Measurements from ENCODE around the gene CDH13.

GRCh38 chr16:82633964-82634600 is 7.3 kb downstream of the CDH13 start:
- TF ChIP-seq CTCF (conservative IDR thresholded peaks at IDR 0.05; ENCODE audit: low read depth, low read length) = no peak
- no peak for TF ChIP-seq EZH2 (IDR thresholded peaks at IDR 0.05; ENCODE audit: borderline replicate concordance, low read depth, low read length, poor library complexity, severe bottlenecking)

All from A673 (cell line).